GM18520 (cell line): Measurements from ENCODE around the gene FCN1.

ENCODE experiments used
- ATAC-seq: cut with Tn5 transposase; IDR thresholded peaks from one replicate; pipeline ENCODE4 v1.9.1; 2021; ENCODE audit not compliant: unreplicated experiment

FCN1 gene

DNA sequence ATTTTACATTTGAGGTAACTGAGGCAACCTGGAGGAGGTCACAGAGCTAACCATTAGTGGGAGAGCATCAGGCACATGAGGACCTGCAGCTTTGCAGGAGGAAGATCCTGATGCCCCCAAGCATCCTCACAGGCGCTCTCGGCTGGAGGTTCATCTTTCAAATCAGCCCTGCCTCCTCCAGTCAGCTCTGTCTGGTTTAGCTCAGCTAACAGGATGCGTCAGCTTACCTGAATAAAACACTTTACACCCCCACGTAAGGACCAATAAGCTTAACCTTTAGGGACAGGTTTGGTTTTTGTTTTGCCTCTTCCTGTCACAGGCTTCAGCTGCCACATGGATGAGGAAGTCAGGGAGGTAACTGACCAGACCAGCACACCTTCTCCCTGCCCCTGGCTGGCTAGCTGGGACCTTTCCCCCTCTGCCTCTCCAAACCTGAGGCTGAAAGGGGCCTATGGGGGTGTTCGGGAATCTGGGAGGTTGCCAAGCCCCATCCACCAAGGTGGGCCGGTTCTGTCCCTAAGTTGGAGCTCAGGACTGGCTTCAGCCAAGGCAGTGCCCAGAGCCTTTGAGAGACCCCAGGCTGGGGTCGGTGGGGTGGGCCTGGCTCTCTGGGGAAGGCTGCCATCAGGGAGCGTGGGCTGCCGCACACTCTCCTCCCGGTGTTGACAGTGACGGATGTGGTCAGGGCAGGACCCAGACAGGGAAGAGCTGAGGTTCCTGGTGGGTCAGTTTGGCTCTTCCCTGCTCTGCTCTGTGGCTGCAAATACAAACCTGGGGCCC is 20.0 kb upstream of the FCN1 start:
- ATAC-seq = no peak

DNA sequence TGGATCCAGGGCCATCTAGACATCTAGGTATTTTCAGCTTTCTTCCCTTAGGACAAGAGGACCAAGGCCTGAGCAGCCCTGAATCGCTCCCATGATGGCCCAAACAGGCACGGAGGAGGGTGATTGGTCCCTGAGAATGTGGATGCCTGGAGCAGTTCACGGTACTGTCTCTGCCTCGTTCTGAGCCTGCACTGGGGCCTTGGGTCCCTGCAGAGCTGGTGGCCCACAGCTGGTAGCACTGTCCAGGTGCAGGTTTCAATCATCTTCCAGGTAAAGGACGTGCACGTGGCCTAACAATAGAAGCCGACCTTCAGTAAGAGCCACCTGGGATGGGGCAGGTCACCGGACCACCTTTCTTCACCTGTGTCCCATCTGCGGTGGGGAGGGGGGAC is 19.4 kb upstream of the FCN1 start:
- no peak for ATAC-seq

DNA sequence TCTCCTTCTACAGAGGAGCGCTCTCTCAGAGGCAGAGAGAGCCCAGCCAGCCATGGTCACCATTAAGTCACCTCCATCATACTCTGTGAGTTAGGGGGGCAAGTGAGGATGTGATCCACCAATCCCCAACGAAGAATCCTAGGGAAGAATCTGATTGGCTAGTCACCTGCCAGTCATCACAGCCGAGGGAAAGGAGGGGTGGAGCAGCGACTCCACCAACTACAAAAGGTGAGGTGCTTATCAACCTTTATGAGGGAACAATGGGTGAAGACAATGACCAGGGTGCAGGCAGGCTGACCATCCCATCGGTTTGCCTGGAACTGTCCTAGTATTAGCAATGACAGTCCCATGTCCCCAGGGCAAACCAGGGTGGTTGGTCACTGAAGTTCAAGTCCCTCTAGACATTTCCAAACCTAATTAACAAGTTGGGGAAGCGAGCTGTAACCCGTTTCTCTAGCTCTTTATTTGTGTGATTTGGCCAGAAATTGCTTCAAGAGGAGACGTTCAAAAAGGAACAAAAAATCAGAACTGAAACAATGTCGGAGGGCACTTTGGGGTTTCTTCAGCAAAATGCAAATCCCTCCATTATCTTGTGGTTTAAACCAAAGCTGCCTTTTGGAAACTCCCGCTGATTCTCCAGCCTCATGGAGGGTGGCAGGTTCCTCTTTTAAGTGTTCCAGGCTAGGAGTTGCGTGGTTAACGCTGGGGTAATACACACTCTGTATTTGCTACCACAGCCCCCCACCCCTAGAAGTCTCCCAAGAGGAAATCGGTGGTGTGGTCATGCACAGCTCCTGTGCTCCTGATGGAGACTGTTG is 18.8 kb upstream of the FCN1 start:
- no peak for ATAC-seq

DNA sequence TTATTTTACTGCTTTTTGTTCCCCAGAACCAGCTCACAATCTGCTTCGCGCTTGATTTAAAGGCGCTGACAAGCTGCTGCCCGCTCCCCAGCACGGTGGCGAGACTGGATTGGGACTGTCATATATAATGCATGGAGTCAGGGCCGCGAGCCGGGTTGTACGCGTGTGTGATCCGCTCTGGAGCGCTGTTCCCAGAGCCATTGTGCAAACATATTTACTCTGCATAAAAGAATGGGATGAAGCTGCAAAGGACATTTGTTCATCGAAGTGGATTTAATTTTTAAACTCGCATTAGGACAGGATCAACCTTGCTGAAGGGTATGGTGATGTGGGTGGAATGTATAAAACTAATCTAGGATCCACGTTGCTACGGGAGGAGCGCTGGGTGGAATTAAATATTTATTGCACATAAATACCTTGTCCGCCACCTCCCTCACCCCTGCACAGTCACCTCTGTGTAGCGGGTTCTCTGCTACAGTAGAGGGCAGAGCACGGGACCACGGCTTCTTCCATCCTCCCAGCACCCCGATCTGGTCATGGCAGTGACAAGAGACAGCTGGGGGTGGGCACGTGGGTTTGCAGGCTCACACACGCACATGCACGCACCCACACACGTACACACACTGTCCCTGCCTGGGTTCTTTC is 18.1 kb upstream of the FCN1 start:
- ATAC-seq = no peak

DNA sequence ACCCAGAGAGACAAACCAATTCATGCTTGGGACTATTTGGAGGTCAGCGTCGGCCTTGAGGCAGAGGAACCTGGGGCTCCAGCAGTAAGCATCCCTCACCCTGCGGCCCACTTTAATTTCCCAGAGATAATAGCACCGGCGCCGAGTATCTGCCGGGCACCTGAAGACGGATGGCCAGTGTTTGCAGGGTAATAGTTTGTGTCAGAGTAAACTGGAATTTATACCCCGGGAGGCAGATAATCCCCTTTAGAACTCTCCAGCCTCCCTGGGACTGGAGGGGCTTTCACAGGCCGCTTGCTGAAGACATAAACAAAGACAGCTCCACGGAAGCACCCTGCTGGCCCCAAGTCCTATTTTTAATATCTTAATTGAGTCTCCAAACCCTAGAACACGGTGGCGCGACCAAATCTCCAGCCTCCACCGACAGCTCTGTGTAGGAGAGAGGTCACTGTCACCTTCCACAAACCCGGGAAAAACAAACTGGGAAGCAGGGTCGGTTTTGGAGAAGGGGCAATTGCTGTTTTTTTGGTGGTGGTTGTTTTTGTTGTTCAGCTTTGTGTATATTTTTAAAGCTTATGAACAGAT is 17.4 kb upstream of the FCN1 start:
- ATAC-seq = no peak

DNA sequence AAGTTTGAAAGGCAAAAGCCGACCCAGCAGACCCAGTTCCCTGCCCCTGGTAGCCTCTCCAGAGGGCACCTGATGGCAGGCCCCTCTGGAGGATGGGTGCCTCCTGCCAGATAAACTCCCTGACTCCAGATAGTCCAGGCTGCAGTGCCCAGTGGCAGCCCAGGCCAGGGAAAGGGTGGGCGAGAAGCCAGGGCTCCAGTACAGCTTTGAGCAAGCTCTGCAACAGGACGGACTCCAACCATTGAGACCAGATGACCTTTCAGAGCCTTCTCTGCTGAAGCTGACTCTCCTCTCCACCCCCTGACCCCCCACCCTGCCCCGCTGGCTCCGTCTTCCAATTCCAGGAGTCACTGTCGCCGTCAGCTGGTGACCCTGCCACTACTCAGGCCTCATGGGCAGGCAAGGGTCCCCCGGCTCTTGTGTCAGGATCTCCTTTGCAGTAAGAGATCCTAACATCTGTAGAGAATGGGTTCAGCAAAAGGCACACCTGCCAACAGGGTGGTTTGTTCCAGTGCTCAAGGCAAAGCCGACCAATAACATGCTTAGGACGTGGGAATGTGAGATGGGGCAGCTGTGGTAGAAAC is 15.5 kb upstream of the FCN1 start:
- no peak for ATAC-seq

DNA sequence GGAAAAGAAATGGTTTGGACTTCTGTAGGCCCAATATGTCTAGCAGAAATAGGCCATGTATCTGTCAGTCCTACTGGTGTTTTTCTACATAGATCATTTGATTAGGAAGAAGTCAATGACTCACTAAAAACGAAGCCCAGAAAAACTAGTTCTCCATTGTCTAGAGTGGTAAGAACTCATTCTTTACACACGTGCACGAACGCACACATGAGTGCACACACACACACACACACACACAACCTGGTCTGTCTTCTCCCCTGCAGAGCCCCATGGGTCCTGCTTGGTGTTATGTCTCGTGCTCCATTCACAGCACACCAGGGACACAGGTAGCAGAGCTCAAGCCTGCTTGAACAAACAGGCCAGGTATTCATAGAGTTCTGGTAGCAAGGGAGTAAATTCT is 14.9 kb upstream of the FCN1 start:
- ATAC-seq = no peak

DNA sequence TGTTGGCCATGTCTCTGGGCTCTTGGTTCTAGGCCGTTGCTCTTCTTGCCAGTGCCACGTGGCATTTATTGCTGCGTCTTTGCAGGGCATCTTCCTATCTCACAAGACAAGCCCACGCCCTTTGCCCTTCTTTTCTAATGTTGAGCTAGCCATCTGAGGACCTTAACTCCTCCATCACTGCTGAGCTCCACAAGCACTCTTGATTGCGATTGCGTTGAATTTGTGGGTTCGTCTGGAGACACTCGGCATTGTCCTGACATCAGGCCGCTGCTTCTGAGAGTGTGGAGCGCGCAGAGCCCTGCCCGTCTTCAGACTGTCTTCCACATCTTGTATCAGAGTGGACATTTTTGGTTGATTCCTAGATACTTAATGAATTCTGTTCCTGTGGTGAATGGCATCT is 14.5 kb upstream of the FCN1 start:
- no peak for ATAC-seq

DNA sequence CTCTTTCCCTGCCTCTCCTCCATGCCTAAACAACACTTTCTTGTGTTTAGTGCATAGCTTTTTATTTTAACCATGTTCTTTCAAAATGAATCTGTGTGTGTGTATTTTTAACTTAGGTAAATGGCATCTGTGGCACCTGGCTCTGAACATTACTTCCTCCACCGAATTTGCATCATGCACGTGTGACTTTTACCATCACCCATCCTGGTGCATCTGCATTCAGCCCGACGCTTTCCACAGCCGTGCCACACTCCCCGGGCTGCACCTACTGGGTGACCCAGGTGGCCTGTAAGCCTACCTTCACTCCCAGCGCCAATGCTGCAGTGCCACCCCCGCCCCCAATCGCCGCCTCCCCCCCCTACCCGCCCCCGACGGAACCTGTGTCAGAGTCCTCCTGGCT is 12.7 kb upstream of the FCN1 start:
- ATAC-seq = no peak

DNA sequence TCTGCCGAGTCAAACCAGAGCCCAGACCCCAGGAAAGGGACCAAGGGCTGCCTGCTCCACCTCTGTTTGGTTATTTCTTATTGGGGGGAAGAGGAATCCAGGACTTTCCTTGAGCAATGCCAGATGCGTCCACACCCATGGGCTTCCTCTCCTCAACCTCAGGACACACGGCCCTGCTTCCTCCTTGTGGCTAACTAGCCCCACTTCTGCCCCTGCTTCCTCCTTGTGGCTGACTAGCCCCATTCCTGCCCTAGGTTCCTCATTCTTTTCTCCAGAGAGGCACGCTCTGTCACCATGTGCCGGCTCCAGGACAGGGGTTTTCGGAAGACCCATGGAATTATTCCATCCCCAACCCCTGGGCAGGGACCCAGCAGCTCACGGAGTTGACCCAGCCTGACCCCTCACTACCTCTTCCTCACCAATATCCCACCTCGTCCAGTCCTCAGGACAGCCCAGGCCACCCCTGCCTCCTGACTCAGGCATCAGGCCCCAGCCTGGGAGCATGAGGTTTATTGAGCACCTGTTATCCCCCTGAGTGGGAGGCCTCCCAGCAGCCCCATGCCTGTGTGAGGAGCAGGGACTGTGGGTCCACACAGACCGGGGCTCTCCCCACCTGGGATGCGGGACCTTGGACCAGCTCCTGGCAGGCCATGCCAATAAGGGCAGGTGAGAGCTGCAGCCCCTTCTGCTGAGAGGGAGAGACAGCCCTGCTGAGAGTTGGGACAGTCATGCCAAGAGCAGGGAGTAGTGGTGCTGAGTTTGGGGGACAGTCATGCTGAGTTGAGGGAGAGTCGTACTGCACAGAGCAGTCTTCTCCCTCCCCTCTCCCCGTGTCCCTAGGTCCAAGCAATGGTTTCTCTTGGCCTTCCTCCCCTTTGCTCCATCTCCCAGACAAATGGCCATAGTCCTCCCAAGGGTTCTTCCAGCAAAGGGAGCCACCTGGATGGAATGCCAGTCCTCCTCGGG is 11.8 kb upstream of the FCN1 start:
- ATAC-seq = no peak

DNA sequence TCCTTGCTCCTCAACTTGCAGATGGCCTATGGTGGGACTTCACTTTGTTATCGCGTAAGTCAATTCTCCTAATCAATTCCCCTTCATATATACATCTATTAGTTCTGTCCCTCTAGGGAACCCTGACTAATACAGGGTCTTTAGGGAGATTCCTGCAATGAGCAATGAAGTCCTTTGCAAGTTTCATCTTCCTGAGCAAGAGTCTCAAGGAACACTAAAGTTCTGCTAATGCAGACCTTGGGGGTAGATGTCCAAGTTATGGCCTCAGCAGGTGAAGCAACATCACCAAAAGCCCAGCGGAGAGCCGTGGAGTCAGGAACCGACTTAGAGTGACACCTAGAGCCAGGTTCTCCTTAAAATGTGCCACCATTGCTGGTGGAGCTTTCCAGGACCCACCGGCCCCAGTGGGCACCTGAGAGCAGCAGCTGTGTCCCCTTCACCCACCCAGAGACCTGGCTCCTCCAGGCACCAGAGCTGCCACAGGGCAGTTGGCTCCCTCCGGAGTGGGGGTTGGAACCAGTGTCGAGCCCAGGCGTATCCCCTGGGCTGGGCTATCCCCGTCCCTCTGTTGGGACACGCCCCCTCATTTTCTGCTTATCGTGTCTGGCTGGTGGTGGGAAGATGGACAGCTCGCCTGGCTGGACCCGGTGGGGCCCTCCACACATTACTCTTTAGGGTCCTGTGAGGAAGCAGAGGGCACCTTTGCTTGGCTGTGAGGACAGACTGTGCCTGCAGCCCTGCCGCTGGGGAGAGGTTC is 10.9 kb upstream of the FCN1 start:
- no peak for ATAC-seq

DNA sequence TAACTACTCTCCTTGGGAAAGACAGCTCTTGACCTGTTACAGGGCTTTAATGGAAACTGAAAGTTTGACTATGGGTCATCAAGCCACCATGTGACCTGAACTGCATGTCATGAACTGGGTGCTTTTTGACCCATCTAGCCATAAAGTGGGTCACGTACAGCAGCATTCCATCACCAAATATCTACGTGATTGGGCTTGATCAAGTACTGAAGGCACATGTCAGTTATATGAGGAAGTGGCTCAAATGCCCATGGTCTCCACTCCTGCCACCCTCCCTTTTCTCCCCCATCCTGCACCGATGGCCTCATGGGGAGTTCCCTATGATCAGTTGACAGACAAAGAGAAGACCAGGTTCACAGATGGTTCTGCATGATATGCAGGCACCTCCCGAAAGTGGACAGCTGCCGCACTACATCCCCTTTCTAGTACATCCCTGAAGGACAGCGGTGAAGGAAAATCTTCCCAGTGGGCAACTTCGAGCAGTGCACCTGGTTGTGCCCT is 7.3 kb upstream of the FCN1 start:
- no peak for ATAC-seq

DNA sequence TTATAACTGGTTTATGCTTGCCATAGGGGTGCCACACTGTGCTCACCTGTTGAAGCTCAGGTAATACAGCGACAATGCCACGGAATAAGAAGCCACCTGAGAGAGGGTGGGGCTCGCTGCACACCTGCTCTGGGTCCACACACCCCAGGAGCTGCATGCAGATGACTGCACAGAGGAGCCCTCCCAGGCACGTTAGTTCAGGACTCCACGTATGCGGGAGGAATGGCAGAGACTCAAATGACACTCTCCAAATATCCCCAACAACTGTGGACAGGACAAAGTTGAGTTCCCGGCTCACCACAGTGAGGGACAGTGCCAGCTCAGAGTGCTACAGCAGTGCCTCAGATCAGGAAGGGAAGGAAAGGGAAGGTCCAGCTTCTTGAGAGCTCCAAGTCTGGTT is 5.8 kb upstream of the FCN1 start:
- ATAC-seq = no peak

DNA sequence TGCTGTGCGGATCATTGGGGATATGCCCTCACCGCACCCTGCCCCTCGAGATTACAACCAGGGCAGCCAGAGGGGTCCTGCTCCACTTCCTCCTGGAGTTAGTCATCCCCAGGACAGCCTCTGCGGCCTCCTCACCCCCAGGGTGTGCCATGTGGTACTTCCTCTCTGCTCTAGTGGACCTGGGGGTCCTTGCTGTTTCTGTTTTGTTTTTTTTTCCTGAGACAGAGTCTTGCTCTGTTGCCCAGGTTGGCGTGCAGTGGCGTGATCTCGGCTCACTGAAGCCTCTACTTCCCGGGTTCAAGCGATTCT is 5.2 kb upstream of the FCN1 start:
- no peak for ATAC-seq

DNA sequence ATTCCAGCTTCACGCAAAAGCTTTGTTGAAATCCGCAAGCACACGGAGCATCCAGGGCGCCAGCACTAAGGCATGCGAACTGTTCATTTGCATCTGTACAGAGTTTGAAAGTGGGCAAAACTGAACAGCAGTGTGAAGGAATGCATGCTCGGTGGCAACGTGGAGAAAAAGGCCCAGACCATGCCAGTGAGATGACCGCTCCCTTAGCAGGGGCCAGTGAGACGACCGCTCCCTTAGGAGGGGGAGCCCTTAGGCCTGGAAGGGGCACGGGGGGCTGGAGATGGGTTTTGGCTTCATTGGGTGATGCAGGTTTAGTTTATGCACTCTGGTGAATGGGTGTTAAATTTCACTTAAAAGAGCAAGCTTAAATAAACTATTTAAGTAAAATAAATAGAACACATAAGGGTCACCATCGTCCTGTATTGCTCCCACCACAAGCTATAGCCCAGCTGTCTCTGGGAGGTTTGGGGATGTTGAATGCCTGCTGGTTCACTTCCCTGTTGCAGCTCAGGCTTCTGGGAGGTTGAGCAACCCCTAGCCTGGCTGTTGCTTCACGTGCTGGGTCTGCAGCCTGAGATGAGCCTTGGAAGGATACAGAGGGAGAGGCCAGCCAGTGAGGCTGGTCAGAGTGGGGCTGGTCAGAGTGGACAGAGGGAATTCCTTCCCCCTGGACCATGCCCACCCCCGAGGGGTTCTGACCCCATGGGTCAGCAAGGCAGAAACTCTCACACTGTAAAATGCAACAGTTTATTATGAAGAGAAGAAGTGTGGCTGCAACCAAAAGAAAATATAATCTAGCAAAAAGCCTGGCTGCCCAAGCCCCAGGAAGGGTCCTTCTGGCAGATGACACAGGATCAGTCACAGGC is 4.6 kb upstream of the FCN1 start:
- ATAC-seq = no peak

DNA sequence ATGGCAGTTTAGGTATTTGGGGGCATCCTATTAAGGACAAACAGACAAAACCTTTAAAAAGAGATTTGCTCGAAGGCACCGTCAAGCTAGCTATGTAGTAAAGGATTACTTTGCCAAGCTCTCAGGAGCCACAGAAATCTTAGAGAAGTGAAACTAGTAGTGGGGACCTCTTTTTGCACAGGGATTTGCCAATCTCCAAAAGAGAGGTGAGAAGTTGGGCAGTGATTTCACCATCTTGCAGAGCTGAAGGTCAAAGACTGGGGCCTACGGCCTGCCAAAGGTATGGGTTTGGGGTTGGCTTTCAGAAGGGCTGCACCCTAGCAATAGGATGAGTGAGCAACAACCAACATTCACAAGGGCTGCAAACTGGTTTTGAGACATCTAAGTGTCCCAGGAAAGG is 1.6 kb upstream of the FCN1 start:
- no peak for ATAC-seq

DNA sequence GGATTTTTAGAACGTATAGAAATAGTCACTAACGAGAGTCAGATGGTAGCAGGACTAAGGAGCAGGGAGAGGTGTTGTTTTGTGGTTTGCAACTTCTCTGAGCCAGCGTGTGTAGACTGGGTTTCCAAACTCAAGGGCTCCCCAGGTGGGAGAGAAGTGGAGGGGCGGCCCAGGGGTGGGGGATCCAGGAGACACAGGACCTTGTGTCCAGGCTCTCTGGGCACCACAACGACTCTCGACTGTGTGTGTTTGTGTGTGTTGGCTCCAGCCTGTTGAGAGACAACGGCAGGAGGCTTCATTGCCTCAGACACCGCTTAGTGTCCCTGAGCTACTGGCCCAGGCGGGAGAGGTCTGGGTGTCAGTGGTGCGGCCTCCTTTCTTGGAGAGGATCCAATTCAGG is 934 bp upstream of the FCN1 start:
- ATAC-seq = no peak

DNA sequence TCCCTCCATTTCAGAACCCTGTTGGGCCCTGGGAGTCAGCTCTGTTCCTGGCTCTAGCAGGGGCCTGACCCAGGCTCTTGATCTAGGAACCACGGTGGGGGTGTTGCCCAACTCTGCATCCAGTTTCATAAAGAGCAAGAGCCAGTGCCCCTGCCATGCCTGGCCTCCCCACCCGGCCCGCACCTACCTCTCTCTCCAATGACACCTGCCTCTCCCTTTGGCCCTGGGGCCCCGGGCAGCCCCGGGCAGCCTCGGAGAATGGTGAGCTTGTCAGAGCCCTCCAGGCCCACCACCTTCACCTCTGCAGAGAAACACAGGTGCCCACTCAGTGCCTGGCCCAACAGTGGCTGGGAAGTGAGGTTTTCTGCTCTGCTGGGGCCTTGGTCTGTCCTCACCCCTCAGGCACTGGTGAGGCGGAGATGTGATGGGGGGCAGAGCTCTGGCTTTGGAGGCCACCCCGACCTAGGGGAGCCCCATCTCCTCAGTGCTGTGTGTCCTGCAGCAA is 1.5 kb downstream of the FCN1 start:
- ATAC-seq = no peak
